Stimulated activated CD8-positive, alpha-beta memory T cell treated with anti-CD3 and anti-CD28 coated beads, Interleukin-2, amount 100 ng/mL, for 1 hour (primary cell): ENCODE results near the gene TMEM120A.

Source experiments
- DNase-seq, 2 donors: peaks; one replicate each; pipeline ENCODE4 v3.0.0-alpha.2; 2020; ENCODE audit warnings: low read depth in 2 of 2

Gene TMEM120A

GRCh38 chr7:75981203-75981452 lies 13.3 kb downstream of the TMEM120A start:
- no peak for DNase-seq

DNA sequence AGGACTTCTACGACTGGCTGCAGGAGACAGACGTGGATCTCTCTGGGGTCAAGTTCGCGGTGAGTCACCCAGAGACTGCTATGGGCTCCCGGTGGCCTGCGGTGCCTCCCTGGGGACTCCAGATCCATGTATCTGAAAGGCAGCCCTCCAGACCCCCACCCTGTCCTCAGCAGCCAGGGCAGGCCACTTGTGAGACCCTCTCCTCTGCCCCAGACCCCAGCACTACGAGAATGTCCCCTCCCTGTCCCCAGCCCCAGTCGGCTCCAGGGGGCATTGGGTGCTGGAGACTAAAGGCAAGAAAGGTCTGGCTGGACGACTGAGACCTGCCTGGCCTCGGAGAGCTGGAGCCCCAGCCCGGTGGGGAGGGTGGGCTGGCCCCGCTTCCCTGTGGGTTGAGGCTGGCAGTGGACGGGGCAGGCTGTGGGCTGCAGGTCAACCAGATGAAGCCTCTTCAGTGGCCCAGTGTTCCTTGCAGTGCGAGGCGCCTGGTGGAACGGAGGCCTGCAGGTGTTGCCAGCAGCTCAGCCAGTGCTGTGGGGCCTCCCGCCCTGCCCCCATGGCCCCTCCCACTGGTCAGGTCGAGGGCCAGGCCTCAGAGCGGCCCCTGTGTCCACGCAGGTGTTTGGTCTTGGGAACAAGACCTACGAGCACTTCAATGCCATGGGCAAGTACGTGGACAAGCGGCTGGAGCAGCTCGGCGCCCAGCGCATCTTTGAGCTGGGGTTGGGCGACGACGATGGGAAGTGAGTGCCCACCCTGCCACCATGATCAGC lies 13.8 kb downstream of the TMEM120A start:
- DNase-seq, result no peak

GRCh38 chr7:75979759-75980429 lies 14.5 kb downstream of the TMEM120A start:
- no peak for DNase-seq

DNA sequence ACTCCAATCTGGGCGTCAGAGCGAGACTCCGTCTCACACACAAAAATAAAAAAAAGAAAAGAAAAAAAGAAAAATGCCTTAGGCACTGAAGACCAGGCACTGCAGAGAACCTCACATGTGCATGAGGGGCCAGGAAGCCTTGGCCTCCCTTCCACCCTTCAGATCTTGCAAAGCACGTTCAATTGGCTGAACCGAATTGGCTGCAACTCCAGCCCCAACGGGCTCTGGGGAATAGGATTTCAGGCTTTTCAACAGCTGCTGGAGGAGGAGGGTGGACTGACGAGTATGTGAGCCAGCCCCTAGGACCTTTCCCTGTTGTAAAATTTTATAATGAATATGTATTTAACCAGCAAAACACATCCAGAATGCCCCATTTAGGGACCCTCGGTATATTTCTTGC lies 16.7 kb downstream of the TMEM120A start:
- no peak for DNase-seq

DNA sequence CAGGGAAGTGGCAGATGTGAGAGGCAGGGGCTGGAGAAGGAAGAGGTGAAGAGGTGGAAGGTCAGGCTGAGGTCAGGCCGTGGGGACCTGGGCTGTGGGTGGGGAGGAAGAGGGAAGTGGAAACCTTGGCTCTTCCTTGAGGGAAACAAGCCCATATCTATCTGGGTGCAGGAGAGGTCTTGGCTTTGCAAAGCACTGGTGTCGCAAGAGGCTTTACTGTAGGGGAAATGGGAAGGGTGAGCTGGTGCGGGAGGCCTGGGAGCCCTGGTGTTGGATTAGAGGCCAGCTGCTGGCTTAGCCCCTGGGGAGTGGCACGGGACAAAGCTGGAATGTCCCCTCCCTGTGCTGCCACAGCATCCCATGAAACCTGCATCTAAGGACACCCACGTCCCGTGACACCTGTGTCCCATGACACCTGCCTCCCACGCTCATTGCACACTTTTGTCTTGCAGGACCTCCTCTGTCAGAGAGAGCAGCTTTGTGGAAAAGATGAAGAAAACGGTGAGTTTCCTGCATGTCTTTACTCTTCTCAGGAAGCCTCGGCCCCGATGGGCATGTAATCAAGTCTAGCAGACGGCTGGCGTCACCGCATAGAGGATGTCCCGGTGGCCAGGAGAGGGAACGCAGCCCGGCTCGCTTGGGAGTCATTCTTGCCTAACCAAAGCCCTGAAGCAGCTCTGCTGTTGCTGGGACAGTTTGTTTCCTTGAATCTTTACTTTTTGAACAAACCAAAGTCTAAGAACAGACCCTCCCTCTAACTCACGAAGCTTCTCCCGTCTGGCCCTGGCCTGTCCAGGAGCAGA lies 22.2 kb downstream of the TMEM120A start:
- DNase-seq, result no peak

GRCh38 chr7:75971309-75971960 lies 23.0 kb downstream of the TMEM120A start:
- DNase-seq, result no peak

DNA sequence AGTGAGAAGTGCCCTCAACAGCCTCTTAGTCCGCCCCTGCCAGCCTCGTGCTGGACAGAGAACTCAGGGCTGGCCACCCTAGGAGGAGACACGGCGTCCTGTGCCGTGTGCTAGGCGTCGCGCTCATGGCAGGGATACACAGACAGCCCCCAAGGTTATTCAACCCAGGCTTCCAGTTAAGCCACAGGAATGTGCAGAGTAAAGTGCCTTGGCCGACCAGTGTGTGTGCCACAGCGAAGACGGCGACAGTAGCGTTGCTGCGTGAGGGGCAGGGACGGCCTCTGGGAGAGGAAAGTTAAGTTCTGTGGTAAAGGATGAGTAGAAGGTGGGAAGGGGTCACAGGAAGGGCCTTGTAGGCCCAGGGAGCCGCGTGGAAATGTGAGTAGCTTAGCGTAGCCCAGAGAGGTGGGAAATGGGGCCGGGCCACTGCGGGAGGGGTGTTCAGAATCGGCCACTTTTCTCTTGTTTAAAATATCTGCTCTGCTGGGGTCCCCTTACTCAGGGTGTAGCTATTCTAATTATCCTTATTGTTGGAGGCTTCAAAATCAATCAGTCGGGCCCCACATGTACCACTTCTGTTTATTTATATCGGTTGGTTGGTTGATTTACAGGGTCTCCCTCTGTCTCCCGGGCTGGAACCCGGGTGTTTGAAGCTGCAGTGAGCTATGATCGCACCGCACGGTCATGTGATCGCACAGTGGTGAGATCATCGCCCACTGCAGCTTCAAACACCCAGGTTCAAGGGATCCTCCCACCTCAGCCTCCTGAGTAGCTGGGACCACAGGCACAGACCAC lies 24.5 kb downstream of the TMEM120A start:
- DNase-seq, result no peak

DNA sequence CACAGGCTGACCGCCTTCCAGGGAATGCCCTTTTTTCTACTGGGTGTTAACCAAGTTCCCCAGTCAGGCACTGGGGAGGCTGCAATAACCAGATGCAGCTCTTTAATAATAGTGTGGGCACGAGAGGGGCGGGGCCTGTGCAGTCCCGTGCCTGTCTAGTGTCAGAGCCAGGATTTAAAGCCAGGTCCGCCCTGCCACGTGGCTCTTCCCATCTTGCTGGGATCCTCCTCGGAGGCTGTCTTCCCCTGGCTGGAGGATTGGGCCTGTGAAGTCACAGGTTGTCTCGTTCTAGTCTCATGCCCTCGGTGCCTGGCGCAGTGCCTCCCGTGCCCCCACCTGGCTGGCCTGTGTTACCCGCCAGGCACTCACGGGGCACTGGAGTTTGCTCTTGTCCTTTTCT lies 25.2 kb downstream of the TMEM120A start:
- no peak for DNase-seq

DNA sequence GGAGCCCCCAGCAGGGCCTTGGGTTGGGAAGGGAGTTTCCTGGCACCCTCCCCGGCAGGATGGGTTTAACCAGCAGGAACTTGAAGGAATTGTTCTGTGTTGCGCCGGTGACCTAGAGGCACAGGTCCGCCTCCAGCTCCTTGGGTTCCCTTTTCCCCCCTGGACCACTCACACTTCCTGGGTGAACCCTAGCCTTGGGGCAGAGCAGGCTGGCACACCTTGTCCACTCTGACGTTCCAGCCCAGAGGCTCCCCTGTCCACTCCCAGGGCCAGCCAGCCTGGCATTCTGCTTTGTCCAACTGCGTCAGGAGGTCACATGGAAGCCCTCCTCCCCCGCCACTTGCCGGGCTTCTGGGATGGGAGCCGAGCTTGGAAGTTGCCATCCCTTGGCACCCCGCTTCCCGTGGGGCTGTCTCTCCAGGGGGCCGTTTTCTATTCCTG lies 25.8 kb downstream of the TMEM120A start:
- no peak for DNase-seq

DNA sequence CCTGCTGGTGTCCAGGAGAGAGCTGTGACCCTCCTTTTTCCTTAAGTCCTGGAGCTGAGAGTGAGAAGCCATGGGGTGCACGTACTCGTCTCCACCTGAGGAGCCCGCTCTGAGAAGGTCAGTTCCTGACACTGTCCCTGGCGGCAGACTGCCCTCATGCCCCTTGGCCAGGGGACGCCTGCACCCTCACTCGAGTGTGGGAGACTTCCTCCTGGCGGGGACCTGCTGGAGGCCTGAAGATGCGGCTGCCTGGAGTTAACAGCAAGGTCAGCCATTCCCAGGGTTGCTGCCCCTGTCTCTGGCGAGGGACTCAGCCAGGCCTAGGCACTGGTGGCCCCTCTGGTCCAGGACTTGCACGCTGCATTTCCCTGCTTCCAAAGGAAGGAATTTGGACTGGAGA lies 26.4 kb downstream of the TMEM120A start:
- no peak for DNase-seq

- no peak for DNase-seq
These were observed 26.9 kb downstream of the TMEM120A start for GRCh38 chr7:75967487-75967997.

- no peak for DNase-seq
These were observed 27.3 kb downstream of the TMEM120A start for GRCh38 chr7:75967055-75967454.

GRCh38 chr7:75966190-75966961 lies 28.0 kb downstream of the TMEM120A start:
- DNase-seq, result no peak

GRCh38 chr7:75965617-75966016 lies 28.8 kb downstream of the TMEM120A start:
- no peak for DNase-seq

GRCh38 chr7:75963381-75963995 lies 30.9 kb downstream of the TMEM120A start:
- DNase-seq, result no peak

DNA sequence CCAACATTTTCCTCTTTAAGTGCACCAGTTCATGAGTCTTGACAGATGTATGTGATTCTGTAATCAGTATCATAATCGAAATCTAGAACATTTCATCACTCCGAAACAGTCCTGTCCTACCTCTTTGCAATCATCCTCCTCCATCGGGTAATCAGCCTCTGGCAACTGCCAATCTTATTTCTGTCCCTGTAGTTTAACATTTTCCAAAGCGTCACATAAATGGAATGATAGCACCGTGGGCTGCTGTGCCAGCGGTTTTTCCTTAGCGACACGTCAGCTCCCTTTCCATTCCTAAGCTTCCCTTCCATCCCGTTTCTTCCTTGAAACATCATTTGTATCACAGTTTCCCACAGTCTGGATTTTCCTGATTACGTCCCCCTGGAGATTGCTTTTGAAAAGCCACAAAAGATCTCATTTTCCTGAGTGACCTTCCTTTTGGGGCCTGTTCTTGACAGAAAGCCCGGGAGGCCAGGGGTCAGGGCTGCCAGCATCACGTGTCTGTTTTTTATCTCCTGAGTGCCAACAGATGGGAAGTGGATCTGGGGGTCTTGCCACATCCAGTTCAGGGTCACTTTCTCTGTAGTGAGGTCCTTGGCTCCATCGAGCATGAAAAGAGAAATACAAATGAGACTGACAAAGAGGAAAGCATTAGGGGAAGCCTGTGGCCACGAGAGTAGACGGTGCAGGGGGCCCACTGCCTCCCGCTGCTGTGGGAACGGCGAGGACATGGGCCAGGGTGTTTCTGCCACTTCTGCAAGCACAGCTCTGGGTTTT lies 31.6 kb downstream of the TMEM120A start:
- DNase-seq, result no peak

DNA sequence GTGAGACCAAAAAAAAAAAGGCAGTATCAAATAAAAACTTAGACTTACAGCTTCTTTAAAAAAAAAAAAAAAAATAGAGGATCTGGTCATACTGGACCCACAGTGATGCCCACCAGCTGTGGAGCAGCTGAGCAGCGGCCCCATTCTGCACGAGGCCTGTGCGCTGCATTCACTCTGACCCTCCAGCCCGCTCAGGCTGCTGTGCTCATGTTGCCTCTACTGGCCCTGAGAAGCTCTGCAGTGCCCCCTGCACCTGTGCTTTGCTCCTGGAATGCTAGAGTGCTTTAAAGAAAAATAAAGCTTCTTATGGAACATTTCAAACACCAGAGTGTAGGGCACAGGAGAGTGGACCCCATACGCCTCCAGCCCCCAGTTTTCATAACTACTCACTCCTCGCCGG lies 33.2 kb downstream of the TMEM120A start:
- DNase-seq, result no peak

- DNase-seq, result no peak
These were observed 34.0 kb downstream of the TMEM120A start for GRCh38 chr7:75960372-75960771.

- DNase-seq, result no peak
These were observed 35.4 kb downstream of the TMEM120A start for GRCh38 chr7:75958802-75959543.
